ENCODE results near the gene STRN.
"Not testable (repeated sequence)": the region's sequence is repeated elsewhere in the genome, so short reads cannot be mapped to it uniquely, and the experiment has no call there.

The STRN gene

DNA sequence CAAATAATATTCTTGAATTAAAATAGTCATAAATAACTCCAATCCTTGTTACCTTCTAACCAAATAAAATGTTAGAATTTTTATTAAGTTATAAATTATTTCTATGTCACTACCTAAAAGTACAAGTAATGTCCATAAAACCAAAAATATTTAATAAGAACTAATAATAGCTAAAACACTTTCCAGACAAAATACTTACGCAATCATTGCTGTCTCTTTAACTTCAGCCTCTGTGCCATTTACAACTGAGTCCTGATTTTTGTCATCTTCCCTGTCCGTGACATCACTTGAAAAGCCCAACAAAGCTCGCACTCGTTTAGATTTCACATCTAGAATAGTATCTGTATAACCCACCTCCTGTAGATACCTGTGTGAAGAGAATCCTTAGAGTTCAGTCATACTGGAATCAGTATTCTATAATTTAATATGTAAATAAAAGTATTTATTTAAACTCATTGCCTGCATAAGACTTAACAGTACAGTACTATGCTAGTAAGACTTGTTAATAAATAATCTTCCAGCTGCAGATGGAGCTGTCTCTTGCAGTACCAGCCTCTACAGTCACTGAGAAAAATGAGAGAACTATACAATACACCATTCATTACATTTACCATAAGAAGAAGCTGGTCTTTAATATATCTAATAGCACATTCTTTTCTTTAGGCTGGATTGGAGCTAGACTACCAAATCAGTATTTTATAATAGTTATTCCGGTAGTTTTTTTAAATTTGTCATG, 63.8 kb downstream of the STRN start:
- FAIRE-seq (no peak), DNase-seq (ENCODE audit: insufficient read length, low spot score) (no peak)
- TF ChIP-seq, protein P1, sequence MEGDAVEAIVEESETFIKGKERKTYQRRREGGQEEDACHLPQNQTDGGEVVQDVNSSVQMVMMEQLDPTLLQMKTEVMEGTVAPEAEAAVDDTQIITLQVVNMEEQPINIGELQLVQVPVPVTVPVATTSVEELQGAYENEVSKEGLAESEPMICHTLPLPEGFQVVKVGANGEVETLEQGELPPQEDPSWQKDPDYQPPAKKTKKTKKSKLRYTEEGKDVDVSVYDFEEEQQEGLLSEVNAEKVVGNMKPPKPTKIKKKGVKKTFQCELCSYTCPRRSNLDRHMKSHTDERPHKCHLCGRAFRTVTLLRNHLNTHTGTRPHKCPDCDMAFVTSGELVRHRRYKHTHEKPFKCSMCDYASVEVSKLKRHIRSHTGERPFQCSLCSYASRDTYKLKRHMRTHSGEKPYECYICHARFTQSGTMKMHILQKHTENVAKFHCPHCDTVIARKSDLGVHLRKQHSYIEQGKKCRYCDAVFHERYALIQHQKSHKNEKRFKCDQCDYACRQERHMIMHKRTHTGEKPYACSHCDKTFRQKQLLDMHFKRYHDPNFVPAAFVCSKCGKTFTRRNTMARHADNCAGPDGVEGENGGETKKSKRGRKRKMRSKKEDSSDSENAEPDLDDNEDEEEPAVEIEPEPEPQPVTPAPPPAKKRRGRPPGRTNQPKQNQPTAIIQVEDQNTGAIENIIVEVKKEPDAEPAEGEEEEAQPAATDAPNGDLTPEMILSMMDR (IDR thresholded peaks at IDR 0.05; ENCODE audit: insufficient read depth, missing control alignments) = no peak

DNA sequence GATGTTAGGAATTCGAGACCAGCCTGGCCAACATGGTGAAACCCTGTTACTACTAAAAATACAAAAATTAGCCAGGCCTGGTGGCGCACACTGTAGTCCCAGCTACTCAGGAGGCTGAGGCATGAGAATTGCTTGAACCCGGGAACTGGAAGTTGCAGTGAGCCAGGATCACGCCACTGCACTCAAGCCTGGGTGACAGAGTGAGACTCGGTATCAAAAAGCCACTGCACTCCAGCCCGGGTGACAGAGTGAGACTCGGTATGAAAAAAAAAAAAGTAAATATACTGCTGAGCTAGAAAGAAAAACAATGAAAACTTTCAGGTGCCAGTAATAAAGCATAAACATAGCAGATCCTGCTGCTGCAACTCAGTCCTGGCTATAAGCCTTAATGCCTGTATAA, 73.5 kb downstream of the STRN start:
- DNase-seq (ENCODE audit: insufficient read length, low spot score) (no peak), FAIRE-seq (no peak)
- TF ChIP-seq, protein P1 (IDR thresholded peaks at IDR 0.05; ENCODE audit: insufficient read depth, missing control alignments) = no peak

- FAIRE-seq = no peak
Measured at GRCh38 chr2:36889795-36890194, 76.5 kb downstream of the STRN start.

DNA sequence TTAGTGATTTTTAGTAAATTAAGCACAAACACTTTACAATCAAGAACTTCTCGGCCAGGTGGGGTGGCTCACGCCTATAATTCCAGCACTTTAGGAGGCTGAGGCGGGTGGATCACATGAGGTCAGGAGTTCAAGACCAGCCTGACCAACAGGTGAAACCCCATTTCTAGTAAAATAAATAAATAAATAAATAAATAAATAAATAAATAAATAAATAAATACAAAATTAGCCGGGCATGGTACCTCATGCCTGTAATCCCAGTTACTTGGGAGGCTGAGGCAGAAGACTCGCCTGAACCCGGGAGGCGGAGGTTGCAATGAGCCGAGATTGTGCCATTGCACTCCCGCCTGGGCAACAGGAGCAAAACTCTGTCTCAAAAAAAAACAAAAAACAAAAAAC, 79.2 kb downstream of the STRN start:
- not testable (repeated sequence) for FAIRE-seq

More at GRCh38 chr2:36889795-36890194, 76.5 kb downstream of the STRN start:
- TF ChIP-seq, protein P1 (IDR thresholded peaks at IDR 0.05; ENCODE audit: insufficient read depth, missing control alignments) = no peak
- DNase-seq (ENCODE audit: insufficient read length, low spot score) = no peak

GRCh38 chr2:36886664-36887063, 79.7 kb downstream of the STRN start:
- DNase-seq (ENCODE audit: insufficient read length, low spot score) = no peak
- TF ChIP-seq, protein P1 (IDR thresholded peaks at IDR 0.05; ENCODE audit: insufficient read depth, missing control alignments) = no peak
- no peak for FAIRE-seq

More for the DNA sequence above, 79.2 kb downstream of the STRN start:
- not testable (repeated sequence) for DNase-seq (ENCODE audit: insufficient read length, low spot score)

DNA sequence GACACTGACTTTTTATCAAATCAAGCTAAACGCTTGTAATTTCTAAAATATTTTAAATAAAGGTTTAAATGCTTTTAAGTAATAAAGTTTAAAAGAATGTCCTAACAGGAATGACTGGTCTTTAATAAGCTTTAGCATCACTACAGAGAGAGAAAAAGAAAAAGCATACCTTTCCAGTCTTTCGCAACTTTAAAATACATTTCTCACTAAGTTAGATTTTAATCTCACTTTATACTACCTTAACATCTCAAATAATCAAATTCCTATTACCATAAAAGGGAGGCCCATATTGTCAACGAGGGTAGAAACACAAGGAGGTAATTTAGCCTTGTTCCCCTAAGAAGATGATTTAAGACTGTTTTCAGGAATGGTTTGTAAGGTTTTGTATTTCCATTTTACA, 80.7 kb downstream of the STRN start:
- TF ChIP-seq, protein P1 (IDR thresholded peaks at IDR 0.05; ENCODE audit: insufficient read depth, missing control alignments) = no peak
- no peak for FAIRE-seq
- DNase-seq (ENCODE audit: insufficient read length, low spot score) = no peak

- no peak for DNase-seq (ENCODE audit: insufficient read length, low spot score)
- no peak for FAIRE-seq
- TF ChIP-seq, protein P1 (IDR thresholded peaks at IDR 0.05; ENCODE audit: insufficient read depth, missing control alignments) = no peak
Measured at GRCh38 chr2:36882532-36882931, 83.8 kb downstream of the STRN start.
